Body of pancreas (tissue), 4 donors: ENCODE measurements around the gene NPAS2.

Source experiments
- CTCF ChIP-seq, 7 experiments: fragments of 450-650 bp in 4 of 7; fragments of 200-600 bp in 3 of 7; sonication (generic) in 3 of 7; IDR thresholded peaks; one replicate each; pipeline ENCODE4 v1.5.1; 2016 to 2019; ENCODE audit warnings: antibody characterized with exemption in 7 of 7
- POLR2A ChIP-seq, 3 donors: fragments of 450-650 bp; IDR thresholded peaks; one replicate each; pipeline ENCODE4 v1.6.1; 2016; ENCODE audit warnings: antibody characterized with exemption in 3 of 3, mild to moderate bottlenecking in 2 of 3

- TF ChIP-seq CTCF (IDR thresholded peaks at IDR 0.05) (no peak), POLR2A (IDR thresholded peaks at IDR 0.05) (no peak)
Observed at GRCh38 chr2:100875516-100876230, 55.7 kb downstream of the NPAS2 start.
